Measurements from ENCODE around the gene CLTC. TPM values are rescaled to one million over a fixed set of nuclear protein-coding genes. Genes with fewer than 3 reads are reported as not detected.

CLTC gene
- total RNA-seq, 4 donors from 2014 or later = 174 to 224 (median 198) TPM

DNA sequence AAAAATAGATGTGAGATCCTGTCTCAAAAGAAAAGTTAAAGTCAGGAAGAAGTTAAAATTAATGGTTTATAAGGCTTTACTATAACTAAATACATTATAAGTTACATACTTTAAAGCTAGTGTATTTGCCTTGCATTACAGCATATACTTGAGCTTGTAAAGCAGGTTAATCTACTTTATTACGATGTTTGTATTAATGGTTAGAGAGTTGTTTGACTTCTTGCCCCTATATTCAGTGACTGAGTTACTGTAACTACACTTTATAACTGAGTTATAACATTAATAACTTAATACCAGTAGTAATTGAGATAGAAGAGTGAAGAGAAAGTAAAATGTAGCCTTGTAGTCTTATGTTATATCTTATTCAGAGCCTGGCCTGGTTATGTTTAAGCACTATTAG is 22.9 kb downstream of the CLTC start:
- TF ChIP-seq POLR2A (IDR thresholded peaks at IDR 0.05) = no peak
- TF ChIP-seq, protein P1, sequence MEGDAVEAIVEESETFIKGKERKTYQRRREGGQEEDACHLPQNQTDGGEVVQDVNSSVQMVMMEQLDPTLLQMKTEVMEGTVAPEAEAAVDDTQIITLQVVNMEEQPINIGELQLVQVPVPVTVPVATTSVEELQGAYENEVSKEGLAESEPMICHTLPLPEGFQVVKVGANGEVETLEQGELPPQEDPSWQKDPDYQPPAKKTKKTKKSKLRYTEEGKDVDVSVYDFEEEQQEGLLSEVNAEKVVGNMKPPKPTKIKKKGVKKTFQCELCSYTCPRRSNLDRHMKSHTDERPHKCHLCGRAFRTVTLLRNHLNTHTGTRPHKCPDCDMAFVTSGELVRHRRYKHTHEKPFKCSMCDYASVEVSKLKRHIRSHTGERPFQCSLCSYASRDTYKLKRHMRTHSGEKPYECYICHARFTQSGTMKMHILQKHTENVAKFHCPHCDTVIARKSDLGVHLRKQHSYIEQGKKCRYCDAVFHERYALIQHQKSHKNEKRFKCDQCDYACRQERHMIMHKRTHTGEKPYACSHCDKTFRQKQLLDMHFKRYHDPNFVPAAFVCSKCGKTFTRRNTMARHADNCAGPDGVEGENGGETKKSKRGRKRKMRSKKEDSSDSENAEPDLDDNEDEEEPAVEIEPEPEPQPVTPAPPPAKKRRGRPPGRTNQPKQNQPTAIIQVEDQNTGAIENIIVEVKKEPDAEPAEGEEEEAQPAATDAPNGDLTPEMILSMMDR (IDR thresholded peaks at IDR 0.05) = no peak
- Histone ChIP-seq H3K36me3 (peaks cover 0 to 25% (median 0%) of the 10 kb centered on the region in 3 donors), H3K4me1 (peaks cover 0 to 57% (median 5%) of the 10 kb centered on the region in 4 donors), H3K4me3 (no peak overlapping the region), H3K27me3 (no peaks in the 10 kb centered on the region), H3K9me3 (no peaks in the 10 kb centered on the region), H3K27ac (no peak overlapping the region)
- DNase-seq = no peak

DNA sequence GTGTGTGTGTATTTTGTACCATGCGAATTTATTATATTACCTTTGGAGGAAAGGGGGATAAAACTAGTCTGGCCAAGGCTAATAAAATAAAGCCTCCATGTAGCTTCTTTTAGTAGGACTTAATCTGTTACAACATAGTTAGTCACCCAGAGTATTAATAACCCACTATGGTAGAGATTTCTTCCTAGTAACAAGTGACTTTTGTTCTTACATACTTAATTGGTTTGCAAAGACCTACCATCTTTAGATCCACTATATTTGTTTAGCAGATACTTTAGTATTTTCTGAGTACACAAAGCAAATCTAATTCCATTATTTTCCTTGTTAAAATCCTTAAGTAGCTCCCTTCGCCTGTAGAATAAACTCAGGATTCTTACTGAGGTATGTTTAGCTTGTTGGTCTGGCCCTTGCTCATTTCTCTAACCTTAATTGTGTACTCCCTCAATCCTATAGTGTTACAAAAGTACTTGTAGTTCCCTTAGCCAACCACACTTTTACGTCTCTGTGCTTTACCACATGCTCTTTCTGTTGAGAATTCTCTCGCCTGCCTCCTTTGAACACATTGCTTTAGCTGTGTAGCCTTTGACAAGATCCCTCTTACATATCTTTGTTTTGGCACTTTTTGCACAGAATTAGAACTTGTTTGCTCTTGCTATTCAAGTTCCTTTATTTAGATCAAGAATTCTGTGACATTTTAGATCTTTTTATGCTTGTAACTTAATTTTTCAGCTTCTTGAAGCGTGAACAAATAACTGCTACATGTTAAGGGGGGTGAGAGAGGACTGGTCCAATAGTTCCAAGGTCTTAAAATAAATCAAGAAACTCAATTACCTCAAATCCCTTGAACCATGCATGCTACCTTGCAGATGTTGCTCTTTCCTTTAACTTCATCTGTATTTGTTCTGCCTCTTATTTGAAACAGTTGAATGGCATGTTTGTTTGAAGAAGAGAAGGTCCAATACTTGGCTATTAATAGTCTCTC is 23.8 kb downstream of the CLTC start:
- H3K4me3 ChIP-seq = no peak overlapping the region
- peaks cover 0 to 50% (median 5%) of the 10 kb centered on the region in 4 donors for H3K4me1 ChIP-seq
- peaks cover 0 to 34% (median 0%) of the 10 kb centered on the region in 3 donors for H3K36me3 ChIP-seq
- H3K9me3 ChIP-seq = no peaks in the 10 kb centered on the region
- no peak for DNase-seq
- no peak overlapping the region for H3K27ac ChIP-seq
- no peaks in the 10 kb centered on the region for H3K27me3 ChIP-seq
- TF ChIP-seq, protein P1 (IDR thresholded peaks at IDR 0.05) = no peak
- no peak for TF ChIP-seq POLR2A (IDR thresholded peaks at IDR 0.05)

DNA sequence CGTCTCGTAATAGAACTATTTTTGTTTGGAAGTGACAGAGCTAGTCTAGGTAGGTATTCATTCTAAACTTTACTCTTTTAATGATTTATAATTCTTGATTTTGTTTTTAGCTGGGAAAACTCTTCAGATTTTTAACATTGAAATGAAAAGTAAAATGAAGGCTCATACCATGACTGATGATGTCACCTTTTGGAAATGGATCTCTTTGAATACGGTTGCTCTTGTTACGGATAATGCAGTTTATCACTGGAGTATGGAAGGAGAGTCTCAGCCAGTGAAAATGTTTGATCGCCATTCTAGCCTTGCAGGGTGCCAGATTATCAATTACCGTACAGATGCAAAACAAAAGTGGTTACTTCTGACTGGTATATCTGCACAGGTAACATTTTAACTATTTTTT is 27.6 kb downstream of the CLTC start:
- peaks cover 0 to 26% (median 2%) of the 10 kb centered on the region in 4 donors for H3K4me1 ChIP-seq
- no peak for DNase-seq
- H3K27me3 ChIP-seq = no peaks in the 10 kb centered on the region
- H3K36me3 ChIP-seq = peaks cover 0 to 68% (median 3%) of the 10 kb centered on the region in 3 donors
- no peak overlapping the region for H3K27ac ChIP-seq
- no peaks in the 10 kb centered on the region for H3K9me3 ChIP-seq
- TF ChIP-seq, protein P1 (IDR thresholded peaks at IDR 0.05) = no peak
- no peak for TF ChIP-seq POLR2A (IDR thresholded peaks at IDR 0.05)
- H3K4me3 ChIP-seq = no peak overlapping the region

DNA sequence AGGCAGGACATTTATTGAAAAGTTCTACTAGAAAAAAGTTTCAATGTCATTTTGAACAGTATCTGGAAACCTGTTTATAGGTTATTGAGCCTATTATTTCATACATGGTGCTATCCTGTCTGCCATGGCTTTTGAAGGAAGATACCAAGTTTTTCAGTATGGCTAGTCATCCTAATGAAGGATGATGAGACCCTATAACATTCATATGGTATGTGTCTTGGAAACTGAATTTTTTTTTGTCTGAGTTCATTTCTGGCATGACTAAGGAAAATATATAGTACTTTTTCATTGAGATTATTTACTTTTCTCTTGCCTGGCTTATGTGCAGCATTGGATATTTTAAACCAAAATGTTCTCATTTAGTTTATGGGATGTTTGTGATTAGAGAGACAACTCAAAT is 30.2 kb downstream of the CLTC start:
- DNase-seq = no peak
- Histone ChIP-seq H3K4me3 (no peak overlapping the region), H3K27ac (no peak overlapping the region), H3K9me3 (no peaks in the 10 kb centered on the region), H3K36me3 (peaks cover 0 to 83% (median 3%) of the 10 kb centered on the region in 3 donors), H3K4me1 (peaks cover 0 to 9% (median 0%) of the 10 kb centered on the region in 4 donors), H3K27me3 (no peaks in the 10 kb centered on the region)
- TF ChIP-seq, protein P1 (IDR thresholded peaks at IDR 0.05) = no peak
- no peak for TF ChIP-seq POLR2A (IDR thresholded peaks at IDR 0.05)

DNA sequence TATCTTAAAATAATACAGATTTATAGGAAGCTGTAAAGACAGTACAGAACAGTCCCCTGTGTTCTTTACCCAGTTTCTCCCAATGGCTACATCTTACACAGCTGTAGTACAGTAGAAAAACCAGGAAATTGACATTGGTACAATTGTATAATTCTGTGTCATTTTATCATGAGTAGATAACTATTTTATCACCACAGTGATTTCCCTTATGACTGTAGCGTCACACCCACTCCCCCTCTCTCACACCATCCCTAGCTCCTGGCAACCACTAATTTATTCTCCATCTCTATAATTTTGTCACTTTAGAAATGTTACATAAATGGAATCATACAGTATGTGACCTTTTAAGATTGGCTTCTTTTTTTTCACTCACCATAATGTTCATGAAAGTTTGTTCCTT is 30.9 kb downstream of the CLTC start:
- TF ChIP-seq, protein P1 (IDR thresholded peaks at IDR 0.05) = no peak
- TF ChIP-seq POLR2A (IDR thresholded peaks at IDR 0.05) = no peak
- DNase-seq = no peak
- H3K27me3 ChIP-seq = no peaks in the 10 kb centered on the region
- H3K4me1 ChIP-seq = peaks cover 0 to 4% (median 0%) of the 10 kb centered on the region in 4 donors
- no peak overlapping the region for H3K27ac ChIP-seq
- no peaks in the 10 kb centered on the region for H3K9me3 ChIP-seq
- no peak overlapping the region for H3K4me3 ChIP-seq
- peaks cover 0 to 86% (median 3%) of the 10 kb centered on the region in 3 donors for H3K36me3 ChIP-seq
